GM21423 (cell line): ENCODE data around the gene LYZL2.
"Not testable (repeated sequence)": the region's sequence is repeated elsewhere in the genome, so short reads cannot be mapped to it uniquely, and the experiment has no call there.

ENCODE experiments used
- ATAC-seq: cut with Tn5 transposase; IDR thresholded peaks from one replicate; pipeline ENCODE4 v1.9.1; 2021; ENCODE audit warnings: mild to moderate bottlenecking, moderate library complexity; ENCODE audit not compliant: unreplicated experiment

The LYZL2 gene

DNA sequence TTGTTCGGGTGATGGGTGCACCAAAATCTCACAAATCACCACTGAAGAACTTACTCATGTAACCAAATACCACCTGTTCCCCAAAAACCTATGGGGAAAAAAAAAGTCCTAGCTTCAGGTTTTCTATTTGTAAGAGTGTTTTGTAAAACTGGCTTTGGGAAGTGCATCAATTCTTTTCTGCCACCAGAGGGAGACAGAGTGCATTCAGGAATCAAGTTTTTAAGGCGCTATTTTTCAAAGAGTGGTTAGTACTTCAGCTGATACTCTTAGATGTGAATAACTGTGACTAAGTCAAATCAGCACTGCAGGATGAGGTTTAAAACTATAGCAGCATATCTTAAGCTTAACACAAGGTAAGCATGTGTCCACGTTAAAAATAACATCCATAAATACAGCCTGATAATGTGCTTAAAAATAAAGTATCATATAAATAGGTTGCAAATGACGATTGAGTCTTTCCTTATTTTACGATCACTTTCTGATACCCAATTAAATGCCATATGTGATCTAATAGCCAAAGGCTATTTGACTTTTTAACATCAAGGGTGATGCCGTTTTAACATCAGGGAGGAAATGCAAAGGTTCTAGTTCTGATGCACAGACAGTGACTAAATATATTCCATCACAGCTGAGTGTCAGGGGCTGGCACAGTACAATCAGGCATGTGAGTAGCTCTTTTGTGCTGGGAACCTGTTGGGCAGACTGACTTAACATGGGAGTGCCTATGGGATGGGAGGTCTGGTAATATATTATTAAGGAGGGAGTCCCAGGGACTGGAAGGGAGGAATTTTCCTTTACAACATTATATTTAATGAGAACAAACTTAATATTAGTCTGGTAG lies 10.6 kb upstream of the LYZL2 start:
- ATAC-seq = no peak

DNA sequence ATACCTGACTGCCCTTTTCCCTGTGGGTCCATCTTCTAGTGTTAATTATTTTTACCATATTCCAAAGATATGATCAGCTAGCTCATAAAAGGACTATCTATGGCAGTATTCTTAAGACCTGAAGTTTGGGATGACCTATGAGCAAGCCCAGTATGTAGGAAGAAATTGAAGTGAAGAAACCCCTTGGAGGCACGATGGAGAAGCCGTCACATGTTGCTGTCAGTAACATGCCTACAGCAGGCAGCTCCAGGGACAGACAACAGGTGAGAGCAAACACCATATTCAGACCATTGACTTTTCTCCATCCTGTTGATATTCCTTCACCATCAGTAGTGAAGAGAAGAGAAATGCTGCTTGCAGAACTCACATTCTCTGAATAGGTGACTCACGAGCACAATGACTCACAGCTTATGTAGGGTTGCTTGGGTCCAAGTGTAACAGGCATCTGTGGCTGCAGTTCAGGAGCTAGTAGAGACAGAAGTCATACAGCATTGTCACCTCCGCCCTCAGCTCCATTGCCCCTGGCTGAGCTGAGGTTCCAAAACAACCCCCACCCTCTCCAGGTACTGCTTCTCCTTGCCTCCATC lies 8.4 kb upstream of the LYZL2 start:
- ATAC-seq = no peak

DNA sequence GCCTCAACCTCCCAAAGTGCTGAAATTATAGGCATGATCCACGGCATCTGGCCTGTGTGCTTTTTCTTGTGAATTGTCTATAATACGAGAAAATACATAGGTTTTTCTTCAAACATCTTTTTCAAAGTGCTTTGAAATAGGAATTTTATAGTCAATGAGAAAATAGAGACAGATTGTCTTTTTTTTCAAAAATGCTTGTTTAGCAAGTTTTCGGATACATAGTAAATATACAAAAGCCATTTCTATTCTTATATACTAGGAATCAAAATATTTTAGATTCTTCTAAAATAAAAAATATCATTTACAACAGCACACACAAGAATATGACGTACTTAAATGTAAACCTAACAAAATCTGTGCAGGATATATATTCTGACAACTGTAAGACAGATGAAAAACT lies 1.6 kb upstream of the LYZL2 start:
- ATAC-seq = no peak

DNA sequence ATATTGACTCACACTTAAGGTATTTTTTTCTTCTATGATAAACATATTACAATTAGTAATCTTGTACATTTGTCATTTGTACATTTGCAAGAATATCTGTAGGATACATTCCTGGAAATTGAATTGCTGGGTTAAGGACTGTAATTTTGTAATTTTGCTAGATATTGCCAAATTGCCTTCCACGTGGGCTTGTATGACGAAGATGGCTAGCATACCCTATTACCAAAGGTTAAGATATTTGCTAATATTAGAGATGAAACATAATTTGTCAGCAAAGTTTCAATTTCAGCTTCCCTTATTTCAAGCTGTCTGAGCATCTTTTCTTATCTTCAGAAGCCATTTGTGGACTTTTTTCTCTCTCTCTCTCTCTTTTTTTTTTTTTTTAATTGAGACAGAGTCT lies 1.0 kb upstream of the LYZL2 start:
- ATAC-seq = no peak

DNA sequence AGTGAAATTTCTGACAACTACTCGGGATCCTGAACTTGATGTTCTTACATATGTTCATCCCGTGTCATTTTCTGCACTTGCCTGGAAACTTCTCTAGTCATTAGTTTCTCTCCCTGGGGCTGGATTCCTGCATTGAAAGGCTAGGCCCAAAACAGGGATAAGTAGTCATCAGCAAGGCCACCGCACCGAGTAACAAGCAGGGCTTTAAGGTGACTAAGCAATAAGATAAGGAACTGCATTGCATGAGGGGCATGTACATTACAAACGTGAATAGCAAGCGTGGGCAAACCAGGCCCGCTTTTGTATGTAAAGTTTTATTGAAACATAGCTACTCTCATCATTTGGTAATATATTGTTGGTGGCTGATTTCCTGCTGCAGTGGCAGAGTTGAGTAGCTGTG lies 977 bp downstream of the LYZL2 start:
- ATAC-seq = not testable (repeated sequence)

DNA sequence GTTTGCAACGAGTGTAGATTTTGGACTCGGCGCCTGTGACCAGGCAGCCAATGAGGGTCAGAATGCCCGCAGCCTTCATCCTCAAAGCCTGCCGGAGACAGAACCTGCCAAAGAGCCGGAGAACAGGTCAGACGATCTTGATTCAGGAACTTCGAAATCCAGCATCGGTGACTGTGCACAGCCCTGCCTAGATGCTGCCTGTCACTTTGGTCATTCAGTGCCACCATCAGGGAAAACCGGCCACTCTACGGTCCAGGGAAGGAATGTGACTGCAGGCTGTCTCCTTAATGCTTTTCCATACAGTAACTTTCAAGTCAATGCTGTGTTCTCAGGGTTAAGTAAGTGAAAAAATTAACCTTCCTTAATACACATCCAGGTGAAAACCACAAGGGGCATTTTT lies 2.7 kb downstream of the LYZL2 start:
- not testable (repeated sequence) for ATAC-seq

DNA sequence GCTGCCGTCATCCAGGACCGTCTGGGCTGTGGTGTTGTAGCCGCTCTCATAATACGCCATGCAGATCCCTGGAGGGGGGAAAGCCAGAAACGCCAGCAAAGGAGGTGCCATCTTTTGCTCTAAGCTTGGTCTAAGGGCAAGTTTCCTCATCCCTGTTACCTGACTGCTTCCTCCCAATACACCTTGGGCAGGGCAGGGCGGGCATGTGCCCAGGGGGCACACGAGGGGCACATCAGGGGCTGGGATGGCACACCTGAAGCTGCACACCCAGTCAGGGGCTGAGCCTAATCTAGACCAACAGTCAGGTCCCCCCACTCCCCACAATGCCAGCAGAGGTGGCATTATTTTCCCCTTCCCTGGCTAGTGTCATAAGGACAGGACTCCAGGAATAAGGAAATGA lies 3.4 kb downstream of the LYZL2 start:
- ATAC-seq = not testable (repeated sequence)

DNA sequence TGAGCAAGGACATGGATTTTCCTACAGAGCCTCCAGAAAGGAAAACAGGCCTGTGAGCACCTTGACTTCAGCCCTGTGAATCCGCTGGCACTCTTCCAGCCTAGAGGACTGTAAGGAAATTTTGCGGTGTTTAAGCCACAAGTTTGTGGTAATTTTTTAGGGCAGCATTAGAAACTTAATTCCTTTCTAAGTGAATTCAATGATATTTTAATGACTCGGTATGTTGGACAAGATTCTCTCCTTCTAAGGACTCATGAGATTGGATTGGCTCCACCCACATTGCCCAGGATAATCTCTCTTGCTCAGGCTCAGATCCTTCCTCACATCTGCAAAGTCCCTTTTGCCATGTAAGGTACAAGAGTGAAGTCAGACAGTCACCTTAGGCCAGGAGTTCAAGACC lies 4.5 kb downstream of the LYZL2 start:
- no peak for ATAC-seq

DNA sequence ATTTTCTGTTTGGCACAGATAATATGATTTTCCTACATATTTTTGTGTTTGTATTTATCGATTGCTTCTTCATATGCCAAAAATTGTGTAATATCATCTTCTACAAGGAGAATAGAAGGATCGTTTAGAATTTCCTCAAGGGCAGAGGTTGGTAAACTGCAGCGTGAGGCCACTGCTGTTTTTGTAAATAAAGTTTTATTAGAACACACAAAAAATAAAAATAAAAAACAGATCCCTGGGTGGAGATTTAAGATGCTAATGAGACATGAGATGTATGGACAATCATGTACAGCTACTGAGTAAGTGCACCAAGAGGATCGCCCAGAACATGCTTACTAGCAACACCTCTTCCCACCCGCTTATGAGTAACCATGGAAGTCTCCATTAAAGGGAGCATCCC lies 9.6 kb downstream of the LYZL2 start:
- ATAC-seq = no peak

DNA sequence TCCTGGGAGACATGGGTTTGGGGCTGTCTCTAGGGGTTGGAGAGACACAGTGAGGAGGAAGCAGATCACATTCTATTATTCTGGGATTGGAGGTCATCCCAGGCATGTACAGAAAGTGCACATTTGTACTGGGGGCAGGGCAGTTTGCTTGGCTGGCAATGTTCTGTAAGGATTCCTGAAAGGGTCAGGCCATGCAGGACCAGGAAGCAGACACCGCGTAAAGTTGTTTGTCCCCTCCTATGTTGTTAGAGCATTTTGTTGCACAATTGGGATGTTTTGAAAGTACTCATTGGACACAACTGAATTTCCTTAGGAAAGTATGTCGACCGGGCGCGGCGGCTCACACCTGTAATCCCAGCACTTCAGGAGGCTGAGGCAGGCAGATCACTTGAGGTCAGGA lies 12.5 kb downstream of the LYZL2 start:
- ATAC-seq = no peak

DNA sequence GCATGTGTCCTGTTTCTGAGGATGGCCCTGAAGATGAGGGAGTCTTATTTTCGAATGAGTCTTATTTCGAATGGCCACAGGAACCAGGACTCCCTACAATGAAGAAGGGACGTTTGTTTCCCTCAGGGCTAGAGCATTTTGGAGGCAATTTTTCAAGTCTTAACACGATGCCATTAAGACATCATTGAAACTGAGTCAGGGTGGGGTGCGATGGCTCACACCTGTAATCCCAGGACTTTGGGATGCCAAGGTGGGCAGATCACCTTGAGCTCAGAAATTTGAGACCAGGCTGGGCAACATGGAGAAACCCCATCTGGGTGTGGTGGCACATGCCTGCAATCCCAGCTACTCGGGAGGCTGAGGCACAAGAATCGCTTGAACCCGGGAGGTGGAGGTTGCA lies 18.5 kb downstream of the LYZL2 start:
- ATAC-seq = not testable (repeated sequence)

DNA sequence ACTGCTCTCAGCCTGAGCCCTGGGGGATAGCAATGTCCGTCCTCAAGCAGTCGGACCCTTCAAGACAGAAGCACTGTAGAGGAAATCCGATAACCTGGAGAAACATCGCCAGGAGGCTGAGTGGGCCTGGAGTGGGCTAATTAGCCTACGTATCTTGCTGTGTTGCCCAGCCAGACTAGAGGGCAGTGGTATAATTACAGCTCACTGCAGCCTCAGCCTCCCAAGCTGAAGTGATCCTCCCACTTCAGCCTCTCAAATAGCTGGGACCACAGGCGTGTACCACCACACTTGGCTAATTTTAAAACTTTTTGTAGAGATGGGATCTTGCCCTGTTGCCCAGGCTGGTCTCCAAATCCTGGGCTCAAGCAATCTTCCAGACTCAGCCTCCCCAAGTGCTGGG lies 21.7 kb downstream of the LYZL2 start:
- no peak for ATAC-seq

DNA sequence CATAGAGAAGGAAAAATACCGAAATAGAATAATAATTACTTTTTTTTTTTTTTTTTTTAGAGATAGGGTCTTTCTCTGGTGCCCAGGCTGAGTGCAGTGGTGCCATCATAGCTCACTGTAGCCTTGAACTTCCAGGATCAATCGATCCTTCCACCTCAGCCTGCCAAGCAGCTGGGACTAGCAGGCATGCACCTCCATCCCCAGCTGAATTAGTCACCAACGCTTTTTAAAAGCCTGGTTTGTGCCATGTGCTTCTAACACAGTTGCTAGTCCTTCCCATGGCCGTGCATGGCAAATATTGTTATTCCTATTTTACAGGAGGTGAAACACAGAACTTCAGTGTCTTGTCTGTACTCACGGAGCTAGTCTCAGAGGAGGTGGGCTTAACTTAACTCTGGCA lies 23.2 kb downstream of the LYZL2 start:
- no peak for ATAC-seq

DNA sequence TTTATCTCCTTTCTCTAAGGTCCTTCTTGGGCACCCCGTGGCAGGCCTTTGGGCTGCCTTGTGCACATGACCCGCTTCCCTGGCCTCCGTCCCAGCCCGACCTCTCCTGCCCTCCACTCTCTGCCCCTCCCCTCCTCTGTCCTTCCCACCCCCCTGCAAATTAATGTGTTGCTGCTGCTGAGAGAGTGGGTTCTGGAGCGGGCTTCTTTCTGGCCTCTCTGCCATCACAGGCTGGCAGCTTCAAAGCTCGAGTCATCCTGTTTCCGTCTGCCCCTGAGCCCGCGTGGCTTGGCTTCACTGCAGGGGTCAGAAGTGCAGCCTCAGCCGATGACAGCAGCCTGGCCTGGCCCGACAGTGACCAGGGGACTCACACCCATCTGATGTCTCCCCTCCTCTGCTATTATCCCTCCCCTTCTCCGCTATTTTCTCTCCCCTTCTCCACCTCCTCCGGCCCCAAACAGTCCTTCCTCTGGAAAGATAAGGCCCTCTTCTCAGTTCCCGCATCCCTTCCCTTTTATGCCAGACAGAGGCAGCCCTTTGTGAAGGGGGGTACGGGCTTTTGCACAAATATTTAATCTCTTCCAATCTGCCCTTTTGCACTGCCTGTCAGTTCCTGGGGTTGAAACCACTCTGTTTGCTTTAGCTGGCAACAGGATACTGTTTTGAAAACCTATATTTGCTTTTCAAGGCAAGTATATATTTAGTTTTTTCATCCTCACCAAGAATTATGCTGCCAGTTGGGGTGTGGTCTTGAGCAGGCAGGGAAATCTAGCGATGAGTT lies 24.0 kb downstream of the LYZL2 start:
- not testable (repeated sequence) for ATAC-seq

DNA sequence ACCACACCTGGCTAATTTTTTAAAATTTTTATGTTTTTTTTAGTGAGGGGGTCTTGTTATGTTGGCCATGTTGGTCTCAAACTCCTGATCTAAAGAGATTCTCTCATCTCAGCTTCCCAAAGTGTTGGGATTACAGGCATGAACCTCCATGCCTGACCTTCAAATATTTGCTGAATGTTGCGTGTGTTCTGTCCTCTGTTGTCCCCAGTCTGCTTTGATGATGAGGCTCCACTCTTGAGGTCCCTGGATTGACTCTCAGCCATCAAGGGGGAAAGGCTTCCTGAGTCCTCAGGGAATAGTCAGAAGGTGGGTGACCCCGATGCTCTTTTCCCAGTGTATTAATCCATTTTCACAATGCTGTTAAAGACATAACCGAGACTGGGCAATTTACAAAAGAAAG lies 26.0 kb downstream of the LYZL2 start:
- ATAC-seq = no peak

DNA sequence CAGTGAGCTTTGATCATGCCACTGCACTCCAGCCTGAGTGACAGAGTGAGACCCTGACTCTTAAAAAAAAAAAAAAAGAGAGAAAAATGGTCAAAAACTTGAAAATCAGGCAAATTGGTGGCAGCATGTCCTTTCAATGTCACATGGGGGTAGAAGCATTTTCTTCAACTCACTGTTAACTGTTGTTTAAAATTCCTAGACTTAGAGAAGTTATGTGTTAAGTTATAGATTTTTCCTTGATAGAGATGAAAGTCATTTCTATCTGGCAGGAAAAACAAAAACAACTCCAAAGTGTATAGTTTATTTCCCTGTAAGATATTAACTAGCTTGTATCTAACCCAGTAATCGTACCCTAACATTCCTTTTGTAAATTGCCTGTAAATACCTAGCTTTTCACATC lies 26.8 kb downstream of the LYZL2 start:
- ATAC-seq = no peak

DNA sequence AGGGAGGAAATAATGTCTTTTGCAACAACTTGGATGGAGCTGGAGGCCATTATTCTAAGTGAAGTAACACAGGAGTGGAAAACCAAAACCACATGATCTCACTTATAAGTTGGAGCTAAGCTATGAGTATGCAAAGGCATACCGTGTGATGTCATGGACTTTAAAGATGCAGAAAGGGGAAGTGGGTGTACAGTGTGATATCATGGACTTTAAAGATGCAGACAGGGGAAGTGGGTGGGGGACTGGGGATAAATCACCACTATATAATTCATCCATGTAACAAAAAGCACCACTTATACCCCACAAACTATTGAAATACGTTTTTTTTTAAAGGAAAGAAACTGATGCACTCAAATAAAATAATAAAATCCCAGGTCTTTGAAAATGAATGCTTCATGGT lies 29.5 kb downstream of the LYZL2 start:
- no peak for ATAC-seq

DNA sequence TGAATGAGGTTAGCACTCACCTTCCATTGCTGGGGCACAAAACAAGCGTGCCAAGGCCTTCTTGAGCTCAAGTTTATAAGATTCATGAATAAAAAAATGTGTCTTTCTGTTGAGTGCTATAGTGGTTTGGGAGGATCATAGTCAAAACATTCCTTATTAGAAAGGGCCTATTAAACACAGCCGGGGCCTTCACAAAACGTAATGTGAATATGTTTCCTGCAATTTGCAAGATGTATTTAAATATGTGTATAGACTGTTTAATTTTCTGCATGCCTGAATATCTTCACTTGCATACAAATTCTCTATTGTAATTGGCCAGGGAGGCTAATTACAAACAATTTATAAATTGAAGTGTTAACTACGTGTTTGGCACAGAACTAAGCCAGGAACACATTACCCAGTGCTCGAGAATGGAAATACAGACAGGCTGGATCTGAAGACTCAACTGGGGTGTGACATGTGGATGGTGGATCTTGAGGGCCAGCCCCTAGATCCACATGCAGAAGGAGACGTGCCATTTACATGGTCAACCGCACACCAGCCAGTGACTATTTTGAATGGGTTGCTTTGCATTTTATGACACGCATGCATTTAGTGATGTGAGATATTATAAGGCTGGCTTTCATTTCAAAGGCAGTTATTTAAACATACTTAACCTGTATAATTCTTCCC lies 31.3 kb downstream of the LYZL2 start:
- ATAC-seq = no peak

DNA sequence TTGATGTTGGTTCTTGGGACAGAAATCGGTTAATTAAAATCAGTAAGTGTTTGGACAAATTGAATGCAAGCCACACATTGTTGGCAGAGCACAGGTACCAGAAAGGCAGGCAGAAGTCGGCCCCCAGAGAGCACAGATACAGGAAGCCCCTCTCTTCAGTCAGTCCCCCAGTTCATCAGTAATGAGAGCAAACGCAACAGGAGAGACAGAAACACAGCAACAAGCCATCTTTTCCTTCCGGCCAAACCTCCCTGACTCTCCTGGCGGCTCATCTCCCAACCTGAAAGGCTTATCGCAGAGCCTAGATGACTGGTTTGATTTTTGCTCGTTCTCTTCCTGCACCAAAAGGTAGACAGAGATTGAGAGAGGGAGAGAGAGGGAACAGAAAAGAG lies 32.1 kb downstream of the LYZL2 start:
- ATAC-seq = not testable (repeated sequence)

DNA sequence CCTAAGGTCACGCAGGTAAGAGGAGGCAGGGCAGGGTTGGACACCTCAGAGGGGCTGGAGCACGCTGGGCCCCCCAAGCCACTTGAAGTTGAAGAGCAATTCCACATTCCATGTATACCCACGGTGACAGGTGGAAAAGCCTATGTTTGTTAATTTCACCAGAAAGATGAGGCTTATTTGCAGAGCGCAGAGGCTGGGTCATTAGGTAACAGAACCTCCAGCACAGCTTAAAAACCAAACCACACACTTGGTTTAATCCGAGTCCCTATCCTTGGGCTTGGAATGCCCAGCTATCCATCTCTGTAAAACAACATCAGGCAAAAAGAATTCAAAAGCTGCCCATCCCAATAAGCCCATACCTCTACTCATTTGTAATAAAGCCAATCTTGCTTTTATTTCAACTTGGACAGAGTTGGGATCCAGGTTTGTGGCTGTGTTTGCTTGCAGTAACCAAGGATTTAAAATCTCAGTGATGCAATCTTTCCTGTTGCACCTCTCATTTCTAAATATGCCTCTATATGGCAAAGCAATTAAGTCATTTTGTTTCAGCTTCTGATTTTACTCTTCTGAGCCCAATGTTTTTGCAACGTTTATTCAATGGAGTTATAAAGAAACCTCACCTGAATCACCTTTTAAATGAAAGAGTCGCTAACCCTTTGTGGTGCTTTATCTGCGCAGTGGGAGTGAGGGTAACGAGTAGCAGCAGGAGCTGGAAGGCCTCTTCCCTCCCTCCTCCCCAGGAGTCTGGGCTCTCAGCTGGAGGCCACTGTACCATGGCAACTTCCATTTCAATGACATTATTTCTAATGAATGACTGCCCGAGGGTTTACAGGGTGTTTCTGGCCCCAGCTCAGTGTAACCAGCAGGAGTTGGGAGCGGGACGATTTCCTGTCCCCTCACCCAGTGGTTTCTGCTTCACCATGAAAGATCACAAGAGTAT lies 32.8 kb downstream of the LYZL2 start:
- ATAC-seq = not testable (repeated sequence)
